ENCODE data around the gene TRAF3.

Gene TRAF3

GRCh38 chr14:102776761-102777710, at the start of gene TRAF3:
TSS of gene TRAF3 (plus strand) at chr14:102777449. CDS start at chr14:102870202, 92,753 bp downstream.
- DNase-seq (ENCODE audit: low read depth), result peak; percentile 82

GRCh38 chr14:102728501-102728900, 48.7 kb upstream of the TRAF3 start:
- DNase-seq (ENCODE audit: low read depth), result no peak

GRCh38 chr14:102729268-102729667, 48.0 kb upstream of the TRAF3 start:
- DNase-seq (ENCODE audit: low read depth), result no peak

- DNase-seq (ENCODE audit: low read depth), result no peak
Observed at GRCh38 chr14:102729825-102730224, 47.4 kb upstream of the TRAF3 start.

- no peak for DNase-seq (ENCODE audit: low read depth)
Observed at GRCh38 chr14:102731101-102731870, 46.0 kb upstream of the TRAF3 start.

- DNase-seq (ENCODE audit: low read depth), result no peak
Observed at GRCh38 chr14:102731871-102732800, 45.1 kb upstream of the TRAF3 start.

GRCh38 chr14:102732924-102733323, 44.3 kb upstream of the TRAF3 start:
- DNase-seq (ENCODE audit: low read depth), result no peak

GRCh38 chr14:102733326-102733725, 43.9 kb upstream of the TRAF3 start:
- DNase-seq (ENCODE audit: low read depth), result no peak

GRCh38 chr14:102734436-102734835, 42.8 kb upstream of the TRAF3 start:
- no peak for DNase-seq (ENCODE audit: low read depth)

GRCh38 chr14:102736956-102737355, 40.3 kb upstream of the TRAF3 start:
- DNase-seq (ENCODE audit: low read depth), result no peak

- DNase-seq (ENCODE audit: low read depth), result no peak
Observed at GRCh38 chr14:102737402-102738372, 39.6 kb upstream of the TRAF3 start.

- no peak for DNase-seq (ENCODE audit: low read depth)
Observed at GRCh38 chr14:102738373-102739189, 38.7 kb upstream of the TRAF3 start.

- no peak for DNase-seq (ENCODE audit: low read depth)
Observed at GRCh38 chr14:102739190-102739469, 38.1 kb upstream of the TRAF3 start.

GRCh38 chr14:102746634-102747438, 30.4 kb upstream of the TRAF3 start:
- no peak for DNase-seq (ENCODE audit: low read depth)

GRCh38 chr14:102748806-102749205, 28.4 kb upstream of the TRAF3 start:
- DNase-seq (ENCODE audit: low read depth), result no peak

GRCh38 chr14:102749393-102750305, 27.6 kb upstream of the TRAF3 start:
- no peak for DNase-seq (ENCODE audit: low read depth)

GRCh38 chr14:102750376-102750775, 26.9 kb upstream of the TRAF3 start:
- no peak for DNase-seq (ENCODE audit: low read depth)

GRCh38 chr14:102751088-102751487, 26.2 kb upstream of the TRAF3 start:
- no peak for DNase-seq (ENCODE audit: low read depth)
